ENCODE data around the gene UBR3. TPM values are rescaled to one million over a fixed set of nuclear protein-coding genes. Genes with fewer than 3 reads are reported as not detected.

UBR3 gene
- total RNA-seq, 1 experiment from 2014 or later: 21.9 TPM

GRCh38 chr2:170092436-170093060 is 265.3 kb downstream of the UBR3 start:
- DNase-seq: no peak
- ChIA-PET CTCF (no interaction called here), POLR2A (ENCODE audit: unreplicated experiment) (no interaction called here)
- Histone ChIP-seq H3K79me2 (ENCODE audit: low read depth) (no peaks in the 10 kb centered on the region), H3K27ac (no peak overlapping the region), H4K20me1 (ENCODE audit: insufficient read depth) (no peaks in the 10 kb centered on the region), H3K4me2 (no peak overlapping the region), H3K4me1 (replicated peaks; ENCODE audit: insufficient read depth) (0 out of 2 replicates have a peak, but pooled peaks cover 4% of the 10 kb centered on the region), H3K9me3 (ENCODE audit: insufficient read depth, low read depth) (peaks cover 27% of the 10 kb centered on the region), H3F3A (ENCODE audit: insufficient read depth, low read depth) (peaks cover 4% of the 10 kb centered on the region; the same call in 1 of the 2 replicates), H3K4me3 (no peak overlapping the region), H3K9me2 (ENCODE audit: insufficient read depth) (no peaks in the 10 kb centered on the region), H3K27me3 (ENCODE audit: insufficient read depth, low read depth) (no peaks in the 10 kb centered on the region), H3K36me3 (ENCODE audit: low read depth) (0 out of 2 replicates have a peak, but pooled peaks cover 6% of the 10 kb centered on the region), H2AFZ (no peak overlapping the region)
- no TSS peak for BruUV-seq (replicated peaks)
- TF ChIP-seq EZH2 (IDR thresholded peaks at IDR 0.05; ENCODE audit: low read depth): no peak
- TF ChIP-seq, protein P1, sequence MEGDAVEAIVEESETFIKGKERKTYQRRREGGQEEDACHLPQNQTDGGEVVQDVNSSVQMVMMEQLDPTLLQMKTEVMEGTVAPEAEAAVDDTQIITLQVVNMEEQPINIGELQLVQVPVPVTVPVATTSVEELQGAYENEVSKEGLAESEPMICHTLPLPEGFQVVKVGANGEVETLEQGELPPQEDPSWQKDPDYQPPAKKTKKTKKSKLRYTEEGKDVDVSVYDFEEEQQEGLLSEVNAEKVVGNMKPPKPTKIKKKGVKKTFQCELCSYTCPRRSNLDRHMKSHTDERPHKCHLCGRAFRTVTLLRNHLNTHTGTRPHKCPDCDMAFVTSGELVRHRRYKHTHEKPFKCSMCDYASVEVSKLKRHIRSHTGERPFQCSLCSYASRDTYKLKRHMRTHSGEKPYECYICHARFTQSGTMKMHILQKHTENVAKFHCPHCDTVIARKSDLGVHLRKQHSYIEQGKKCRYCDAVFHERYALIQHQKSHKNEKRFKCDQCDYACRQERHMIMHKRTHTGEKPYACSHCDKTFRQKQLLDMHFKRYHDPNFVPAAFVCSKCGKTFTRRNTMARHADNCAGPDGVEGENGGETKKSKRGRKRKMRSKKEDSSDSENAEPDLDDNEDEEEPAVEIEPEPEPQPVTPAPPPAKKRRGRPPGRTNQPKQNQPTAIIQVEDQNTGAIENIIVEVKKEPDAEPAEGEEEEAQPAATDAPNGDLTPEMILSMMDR (conservative IDR thresholded peaks at IDR 0.05): no peak
- intact Hi-C loops (cut with micrococcal nuclease; ENCODE audit: unreplicated experiment): no loop called here

DNA sequence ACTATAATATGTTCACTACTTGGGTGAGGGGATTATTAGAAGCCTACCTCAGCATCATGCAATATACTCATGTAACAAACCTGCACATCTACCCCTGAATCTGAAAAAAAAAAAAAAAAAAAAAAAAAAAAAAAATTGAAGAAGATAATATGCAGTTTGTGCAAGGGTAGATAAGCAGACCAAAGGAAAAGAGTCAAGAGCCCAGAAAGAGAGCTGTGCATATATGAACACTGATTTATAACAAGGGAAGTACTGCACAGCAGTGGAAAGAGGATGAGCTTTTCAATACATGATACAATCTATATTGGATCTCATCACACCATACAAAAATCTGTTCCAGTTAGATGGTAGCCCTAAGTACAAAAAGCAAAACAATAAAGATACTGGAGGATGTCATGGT is 268.1 kb downstream of the UBR3 start:
- no peak for DNase-seq
- Histone ChIP-seq H3K4me2 (no peak overlapping the region), H3K4me3 (no peak overlapping the region), H3K79me2 (ENCODE audit: low read depth) (no peaks in the 10 kb centered on the region), H3K27ac (no peak overlapping the region), H3K4me1 (replicated peaks; ENCODE audit: insufficient read depth) (0 out of 2 replicates have a peak, but pooled peaks cover 4% of the 10 kb centered on the region), H3K27me3 (ENCODE audit: insufficient read depth, low read depth) (no peaks in the 10 kb centered on the region), H3F3A (ENCODE audit: insufficient read depth, low read depth) (peaks cover 4% of the 10 kb centered on the region; the same call in 1 of the 2 replicates), H3K9me2 (ENCODE audit: insufficient read depth) (no peaks in the 10 kb centered on the region), H3K36me3 (ENCODE audit: low read depth) (0 out of 2 replicates have a peak, but pooled peaks cover 6% of the 10 kb centered on the region), H2AFZ (no peak overlapping the region), H4K20me1 (ENCODE audit: insufficient read depth) (no peaks in the 10 kb centered on the region), H3K9me3 (ENCODE audit: insufficient read depth, low read depth) (peaks cover 27% of the 10 kb centered on the region)
- POLR2A ChIA-PET (ENCODE audit: unreplicated experiment): no interaction called here
- CTCF ChIA-PET: no interaction called here
- no TSS peak for BruUV-seq (replicated peaks)
- TF ChIP-seq, protein P1 (conservative IDR thresholded peaks at IDR 0.05): no peak
- no peak for TF ChIP-seq EZH2 (IDR thresholded peaks at IDR 0.05; ENCODE audit: low read depth)
- intact Hi-C loops (cut with micrococcal nuclease; ENCODE audit: unreplicated experiment): no loop called here

GRCh38 chr2:170098626-170099312 is 271.5 kb downstream of the UBR3 start:
- H3K4me3 ChIP-seq: no peak overlapping the region
- H4K20me1 ChIP-seq (ENCODE audit: insufficient read depth): no peaks in the 10 kb centered on the region
- no peak for DNase-seq
- intact Hi-C loops (cut with micrococcal nuclease; ENCODE audit: unreplicated experiment): no loop called here
- TF ChIP-seq, protein P1 (conservative IDR thresholded peaks at IDR 0.05): no peak
- no peak for TF ChIP-seq EZH2 (IDR thresholded peaks at IDR 0.05; ENCODE audit: low read depth)
- H2AFZ ChIP-seq: no peak overlapping the region
- no peaks in the 10 kb centered on the region for H3K27me3 ChIP-seq (ENCODE audit: insufficient read depth, low read depth)
- H3K27ac ChIP-seq: no peak overlapping the region
- POLR2A ChIA-PET (ENCODE audit: unreplicated experiment): no interaction called here
- H3K4me1 ChIP-seq (replicated peaks; ENCODE audit: insufficient read depth): no peaks in the 10 kb centered on the region
- no peaks in the 10 kb centered on the region for H3K79me2 ChIP-seq (ENCODE audit: low read depth)
- no peaks in the 10 kb centered on the region for H3F3A ChIP-seq (ENCODE audit: insufficient read depth, low read depth)
- H3K4me2 ChIP-seq: no peak overlapping the region
- no peaks in the 10 kb centered on the region for H3K9me2 ChIP-seq (ENCODE audit: insufficient read depth)
- CTCF ChIA-PET: no interaction called here
- BruUV-seq (replicated peaks): no TSS peak
- H3K36me3 ChIP-seq (ENCODE audit: low read depth): no peaks in the 10 kb centered on the region
- 0 out of 2 replicates have a peak, but pooled peaks cover 6% of the 10 kb centered on the region for H3K9me3 ChIP-seq (ENCODE audit: insufficient read depth, low read depth)
